Left ventricle myocardium inferior (tissue), 1 donor: ENCODE results near the gene NOL4L. TPM values are rescaled to one million over a fixed set of nuclear protein-coding genes. Genes with fewer than 3 reads are reported as not detected.

Experiments used
- DNase-seq: peaks from one replicate; pipeline ENCODE4 v3.0.0-alpha.2; 2020
- H3K27ac ChIP-seq: fragments of 200-600 bp; replicated peaks from 2 replicates; pipeline ENCODE4 v1.8.0; 2021
- H3K27me3 ChIP-seq: fragments of 200-600 bp; 2 replicates; pipeline ENCODE4 v1.8.0; 2021; ENCODE audit warnings: low read depth
- H3K36me3 ChIP-seq: fragments of 200-600 bp; 2 replicates; pipeline ENCODE4 v1.8.0; 2021
- H3K4me1 ChIP-seq: fragments of 200-600 bp; 2 replicates; pipeline ENCODE4 v1.8.0; 2021
- H3K4me3 ChIP-seq: fragments of 200-600 bp; 2 replicates; pipeline ENCODE4 v1.8.0; 2021; ENCODE audit warnings: mild to moderate bottlenecking, moderate library complexity
- H3K9me3 ChIP-seq: fragments of 200-600 bp; replicated peaks from 2 replicates; pipeline ENCODE4 v1.8.0; 2021
- CTCF ChIP-seq: fragments of 200-600 bp; IDR thresholded peaks from 2 replicates; pipeline ENCODE4 v1.8.0; 2021; ENCODE audit warnings: antibody characterized with exemption, mild to moderate bottlenecking, borderline replicate concordance
- intact Hi-C: fragments of 100-400 bp; cut with micrococcal nuclease; formaldehyde crosslinking; loops from one replicate; pipeline ENCODE4 v1.11.0; 2022
- total RNA-seq: library from RNA; stranded (reverse); fragmentation: NEBNext Ultra II Directional; extraction: Animal tissue kit (Norgen Biotek cat#: 25700); gene quantifications from one replicate; pipeline ENCODE4 v1.2.1, GENCODE V29; 2021
- donor health status: DM: no; HTN: yes; CAD: no; lungs with severe emphysema.

Gene NOL4L
- total RNA-seq, 1 donor from 2014 or later = 5.6 TPM

DNA sequence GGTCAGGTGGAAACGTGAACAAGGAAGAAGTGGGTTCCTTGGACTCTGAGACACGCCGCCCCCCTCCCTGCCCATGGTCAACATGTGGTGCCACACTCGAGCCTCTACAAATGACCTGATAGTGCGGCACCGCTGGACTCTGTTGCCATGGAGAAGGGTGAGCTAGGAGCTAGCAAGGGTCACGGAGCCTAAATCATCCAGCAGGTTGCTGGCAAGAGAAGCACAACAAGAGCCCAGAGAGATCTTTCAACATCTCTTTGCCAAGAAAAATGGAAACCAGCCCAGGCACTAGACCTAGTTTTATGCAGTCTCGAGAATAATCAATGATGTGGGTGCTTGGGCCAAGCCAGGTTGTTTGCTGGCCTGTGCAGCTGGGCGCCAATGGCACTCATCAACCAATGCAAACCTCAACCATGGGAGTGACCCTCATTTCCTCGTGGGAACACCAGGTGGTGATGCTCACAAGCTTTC is 69.5 kb downstream of the NOL4L start:
- Histone ChIP-seq H3K36me3 (no peaks in the 10 kb centered on the region), H3K9me3 (no peaks in the 10 kb centered on the region), H3K4me1 (peaks cover 32% of the 10 kb centered on the region), H3K27ac (no peak overlapping the region), H3K27me3 (no peaks in the 10 kb centered on the region), H3K4me3 (no peak overlapping the region)
- no peak for DNase-seq
- no peak for TF ChIP-seq CTCF
- intact Hi-C loops = no loop called here

- DNase-seq = no peak
- TF ChIP-seq CTCF = no peak
- Histone ChIP-seq H3K4me1 (peaks cover 32% of the 10 kb centered on the region), H3K27ac (no peak overlapping the region), H3K36me3 (no peaks in the 10 kb centered on the region), H3K9me3 (no peaks in the 10 kb centered on the region), H3K4me3 (no peak overlapping the region), H3K27me3 (no peaks in the 10 kb centered on the region)
- intact Hi-C loops = no loop called here
Measured at GRCh38 chr20:32514760-32515159, 70.4 kb downstream of the NOL4L start.

GRCh38 chr20:32513031-32513866 is 71.9 kb downstream of the NOL4L start:
- H3K27me3 ChIP-seq = no peaks in the 10 kb centered on the region
- no peaks in the 10 kb centered on the region for H3K36me3 ChIP-seq
- H3K9me3 ChIP-seq = no peaks in the 10 kb centered on the region
- no peak for DNase-seq
- intact Hi-C loops = no loop called here
- H3K4me1 ChIP-seq = peaks cover 24% of the 10 kb centered on the region
- H3K4me3 ChIP-seq = no peak overlapping the region
- H3K27ac ChIP-seq = no peak overlapping the region
- no peak for TF ChIP-seq CTCF

DNA sequence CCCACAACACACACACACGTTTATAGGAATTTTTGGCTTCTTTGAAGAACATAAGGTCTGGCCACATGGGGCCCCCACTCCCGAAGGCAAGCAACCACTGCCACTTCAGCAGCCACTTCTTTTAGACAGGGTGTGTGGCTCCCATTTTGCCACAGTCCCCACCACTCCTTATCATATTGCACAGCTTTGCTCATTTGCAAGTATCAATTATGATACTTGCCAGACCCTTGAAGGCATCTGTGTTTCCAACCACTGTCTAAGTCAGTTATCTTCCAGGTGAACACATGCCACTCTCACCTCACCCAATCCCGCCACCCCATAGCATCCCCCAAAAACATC is 73.1 kb downstream of the NOL4L start:
- no peak for DNase-seq
- H3K27ac ChIP-seq = no peak overlapping the region
- no peak for TF ChIP-seq CTCF
- no peaks in the 10 kb centered on the region for H3K9me3 ChIP-seq
- H3K27me3 ChIP-seq = no peaks in the 10 kb centered on the region
- H3K4me1 ChIP-seq = peaks cover 12% of the 10 kb centered on the region
- no peak overlapping the region for H3K4me3 ChIP-seq
- intact Hi-C loops = no loop called here
- no peaks in the 10 kb centered on the region for H3K36me3 ChIP-seq

GRCh38 chr20:32511358-32512046 is 73.6 kb downstream of the NOL4L start:
- H3K4me3 ChIP-seq = no peak overlapping the region
- H3K4me1 ChIP-seq = peaks cover 7% of the 10 kb centered on the region
- H3K27me3 ChIP-seq = no peaks in the 10 kb centered on the region
- no peak overlapping the region for H3K27ac ChIP-seq
- H3K36me3 ChIP-seq = no peaks in the 10 kb centered on the region
- no peak for DNase-seq
- no peak for TF ChIP-seq CTCF
- intact Hi-C loops = no loop called here
- no peaks in the 10 kb centered on the region for H3K9me3 ChIP-seq
